Pons (tissue), 1 donor: ENCODE measurements around the gene KAT6B.
"Not testable (repeated sequence)": the region's sequence is repeated elsewhere in the genome, so short reads cannot be mapped to it uniquely, and the experiment has no call there.

Experiments used
- DNase-seq: peaks from one replicate; pipeline ENCODE4 v3.0.0-alpha.2; 2016; ENCODE audit warnings: low spot score

KAT6B gene

DNA sequence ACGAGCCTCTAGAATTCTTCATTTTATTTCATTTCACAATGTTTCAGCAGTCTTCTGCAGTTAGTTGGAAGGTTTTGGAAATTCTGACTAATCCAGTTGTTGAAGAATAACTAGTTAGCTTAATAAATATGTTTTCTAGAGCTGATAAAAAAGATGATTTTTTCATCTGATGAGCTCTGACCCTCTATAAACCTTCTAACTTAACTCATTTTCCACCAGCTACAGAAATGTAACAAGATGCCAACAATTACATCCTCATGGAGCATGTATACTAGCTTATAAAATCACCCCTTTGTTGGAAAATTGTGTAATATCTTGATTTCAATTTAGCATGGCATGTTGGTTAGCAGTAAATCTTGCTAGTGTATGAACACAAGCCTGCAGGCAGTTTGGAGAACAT lies 33.1 kb downstream of the KAT6B start:
- no peak for DNase-seq

DNA sequence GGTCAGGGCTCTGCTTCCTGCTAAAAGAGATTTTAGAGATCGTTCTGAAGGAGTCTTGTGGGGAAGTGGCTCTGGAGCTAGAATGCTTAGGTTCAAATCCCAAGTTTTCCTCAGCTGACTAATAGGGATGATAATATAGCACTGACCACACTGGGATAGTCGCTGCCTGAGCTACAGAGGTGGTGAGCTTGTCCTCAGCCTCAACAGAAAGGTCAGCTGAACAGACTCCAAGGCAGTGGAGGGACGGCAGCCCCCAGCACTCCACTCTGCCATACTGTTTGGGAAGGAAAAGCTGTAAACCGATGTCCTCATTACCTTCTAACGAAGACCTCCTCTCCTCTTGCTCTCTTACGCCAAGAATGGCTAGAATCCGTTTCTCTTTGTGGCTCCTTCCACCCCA lies 36.2 kb downstream of the KAT6B start:
- DNase-seq, result no peak

GRCh38 chr10:74863551-74863950 lies 37.2 kb downstream of the KAT6B start:
- DNase-seq, result no peak

GRCh38 chr10:74867351-74867750 lies 41.0 kb downstream of the KAT6B start:
- DNase-seq, result no peak

- DNase-seq, result no peak
Observed at GRCh38 chr10:74868392-74868977, 42.1 kb downstream of the KAT6B start.

DNA sequence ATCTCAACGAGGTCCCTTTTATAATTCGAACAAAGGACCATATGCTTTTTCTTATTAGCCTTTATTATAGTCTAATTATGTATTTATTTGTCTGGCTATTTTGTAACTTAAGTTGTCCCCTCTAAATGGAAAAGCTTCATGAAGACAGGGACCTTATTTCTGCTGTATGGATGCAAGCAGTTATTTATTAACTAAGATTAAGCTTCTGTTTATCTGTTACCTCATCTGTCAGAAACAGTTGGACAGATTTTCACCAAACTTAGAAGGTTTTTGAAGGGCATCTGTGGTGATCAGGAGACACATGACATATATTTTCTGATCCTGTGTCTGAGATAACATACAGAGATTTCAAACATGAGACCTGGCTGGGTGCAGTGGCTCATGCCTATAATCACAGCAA lies 43.2 kb downstream of the KAT6B start:
- no peak for DNase-seq

DNA sequence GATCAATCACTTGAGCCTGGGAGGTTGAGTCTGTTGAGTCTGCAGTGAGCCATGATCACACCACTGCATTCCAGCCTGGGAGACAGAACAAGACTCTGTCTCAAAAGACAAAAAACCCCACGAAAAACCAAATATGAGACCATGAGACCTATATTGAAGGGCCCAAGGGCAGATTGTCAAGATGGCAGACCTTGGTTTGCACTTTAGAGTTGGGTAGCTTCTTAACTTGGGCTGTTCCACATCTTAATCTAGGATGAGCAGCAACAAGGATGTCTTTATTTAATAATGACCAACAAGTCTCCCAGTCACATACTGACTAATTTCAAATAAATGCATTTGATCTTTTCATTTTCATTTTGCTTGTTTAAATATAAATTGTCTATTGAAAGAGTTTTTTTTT lies 43.8 kb downstream of the KAT6B start:
- no peak for DNase-seq

- no peak for DNase-seq
Observed at GRCh38 chr10:74871595-74872382, 45.4 kb downstream of the KAT6B start.

GRCh38 chr10:74873803-74874454 lies 47.5 kb downstream of the KAT6B start:
- DNase-seq, result no peak

DNA sequence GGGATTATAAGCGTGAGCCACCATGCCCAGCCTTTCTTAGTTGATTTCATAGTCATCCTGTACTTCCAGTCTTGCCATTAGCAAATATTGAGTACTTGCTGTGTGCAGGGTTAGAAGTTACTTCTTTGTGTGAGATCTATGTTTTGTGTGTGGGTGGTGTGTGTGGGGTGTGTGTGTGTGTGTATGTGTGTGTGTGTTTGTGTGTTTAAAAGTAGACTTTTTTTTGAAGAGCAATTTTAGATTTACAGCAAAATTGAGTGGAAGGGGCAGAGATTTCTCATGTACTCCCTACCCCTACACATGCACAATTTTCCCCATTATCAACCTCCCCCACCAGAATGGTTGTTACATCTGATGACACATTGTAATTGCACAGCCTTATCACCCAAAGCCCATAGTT lies 48.2 kb downstream of the KAT6B start:
- no peak for DNase-seq

DNA sequence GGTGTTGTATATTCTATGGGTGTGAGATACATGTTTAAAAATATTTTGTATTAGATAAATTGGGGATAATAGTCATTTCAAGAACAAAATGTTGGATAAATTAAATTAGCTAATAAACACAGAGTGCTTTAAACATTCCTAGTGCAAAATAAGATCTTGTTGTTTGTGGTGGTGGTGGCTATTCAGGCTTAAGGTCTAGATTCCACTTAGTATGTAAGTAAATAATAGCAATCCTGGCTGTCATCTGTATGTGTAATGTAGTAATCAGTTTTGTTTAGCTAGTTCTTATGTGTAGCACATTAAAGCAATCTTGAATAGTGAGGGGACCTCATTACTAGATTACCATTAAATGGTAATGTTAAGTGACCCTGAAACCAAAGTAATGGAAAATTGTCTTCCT lies 48.7 kb downstream of the KAT6B start:
- DNase-seq, result no peak

GRCh38 chr10:74875966-74876365 lies 49.6 kb downstream of the KAT6B start:
- DNase-seq, result no peak

DNA sequence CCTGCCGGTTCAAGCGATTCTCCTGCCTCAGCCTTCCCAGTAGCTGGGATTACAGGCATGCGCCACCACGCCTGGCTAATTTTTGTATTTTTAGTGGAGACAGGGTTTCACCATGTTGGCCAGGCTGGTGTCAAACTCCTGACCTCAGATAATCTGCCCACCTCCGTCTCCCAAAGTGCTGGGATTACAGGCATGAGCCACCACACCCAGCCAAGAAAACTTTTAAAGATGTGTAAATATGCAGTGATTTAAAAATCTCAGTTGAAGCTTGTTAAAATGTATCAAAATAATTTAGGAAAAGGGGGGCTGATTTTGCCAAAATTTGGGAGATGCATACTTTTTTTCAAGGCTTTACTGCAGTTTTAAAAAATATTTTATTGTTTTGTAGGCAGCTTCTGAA lies 50.7 kb downstream of the KAT6B start:
- not testable (repeated sequence) for DNase-seq

- no peak for DNase-seq
Observed at GRCh38 chr10:74877898-74878297, 51.5 kb downstream of the KAT6B start.

DNA sequence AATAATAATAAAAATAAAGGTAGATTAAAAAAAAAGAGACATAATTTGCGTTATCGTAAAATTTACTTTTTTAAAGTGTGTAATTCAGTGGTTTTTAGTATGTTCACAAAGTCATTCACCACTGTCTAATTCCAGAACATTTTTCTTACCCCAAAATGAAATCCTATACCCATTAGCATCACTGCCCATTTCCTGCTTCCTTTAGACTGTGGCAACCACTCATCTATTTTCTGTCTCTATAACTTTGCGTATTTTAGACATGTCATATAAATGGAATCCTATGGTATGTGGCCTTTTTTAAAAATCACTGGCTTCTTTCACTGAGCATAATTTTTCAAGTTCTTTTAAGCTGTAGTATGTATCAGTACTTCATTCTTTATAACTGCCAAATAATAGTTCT lies 53.6 kb downstream of the KAT6B start:
- DNase-seq, result no peak

DNA sequence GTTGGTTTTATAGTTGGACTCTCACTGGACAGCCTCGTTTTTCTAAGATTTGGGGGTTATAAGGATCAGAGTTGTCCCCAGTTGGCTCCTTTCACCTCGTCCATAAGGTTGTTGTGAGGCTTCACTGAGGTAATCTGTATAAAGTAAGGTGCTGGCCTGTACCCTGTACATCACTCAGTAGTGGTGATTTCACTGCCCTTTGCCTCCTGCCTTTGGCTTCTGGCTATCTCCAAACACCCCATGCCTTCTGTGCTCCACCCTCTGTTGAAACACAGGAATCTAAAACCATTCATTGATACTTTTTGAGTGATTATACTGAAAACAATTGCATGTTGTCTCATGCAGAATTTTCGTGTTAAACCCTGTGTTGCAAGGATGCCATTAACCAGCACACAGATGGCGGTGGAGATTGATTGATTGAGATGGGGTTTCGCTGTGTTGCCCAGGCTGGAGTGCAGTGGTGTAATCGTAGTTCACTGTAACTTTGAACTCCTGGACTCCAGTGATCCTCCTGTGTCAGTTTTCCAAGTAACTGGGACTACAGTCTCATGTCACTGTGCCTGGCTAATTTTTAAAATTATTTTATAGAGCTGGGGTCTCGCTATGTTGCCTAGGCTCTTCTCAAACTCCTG lies 55.0 kb downstream of the KAT6B start:
- DNase-seq, result no peak

DNA sequence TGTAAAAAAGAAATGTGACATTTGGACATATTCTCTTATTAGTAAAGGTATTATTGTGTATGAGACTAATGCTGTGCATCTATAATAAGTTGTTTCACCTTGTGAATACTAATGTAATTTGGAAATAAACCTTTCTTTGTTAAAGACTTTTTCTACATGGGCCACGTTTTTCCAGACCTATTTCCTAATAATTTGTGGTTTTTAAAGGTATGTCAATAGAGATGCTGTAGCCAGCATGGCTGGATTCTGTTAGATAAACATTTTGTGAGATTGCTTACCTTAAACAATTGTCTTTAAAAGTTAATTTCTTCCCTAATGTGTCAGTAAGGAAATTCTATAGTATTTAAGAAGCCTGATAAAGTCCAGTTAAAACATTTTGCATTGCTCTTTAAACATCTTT lies 56.0 kb downstream of the KAT6B start:
- no peak for DNase-seq

- DNase-seq, result no peak
Observed at GRCh38 chr10:74882831-74883230, 56.4 kb downstream of the KAT6B start.

- no peak for DNase-seq
Observed at GRCh38 chr10:74883428-74883827, 57.0 kb downstream of the KAT6B start.

- no peak for DNase-seq
Observed at GRCh38 chr10:74887614-74888284, 61.3 kb downstream of the KAT6B start.

- peak; percentile 31 for DNase-seq
Observed at GRCh38 chr10:74888962-74889661, 62.7 kb downstream of the KAT6B start.

DNA sequence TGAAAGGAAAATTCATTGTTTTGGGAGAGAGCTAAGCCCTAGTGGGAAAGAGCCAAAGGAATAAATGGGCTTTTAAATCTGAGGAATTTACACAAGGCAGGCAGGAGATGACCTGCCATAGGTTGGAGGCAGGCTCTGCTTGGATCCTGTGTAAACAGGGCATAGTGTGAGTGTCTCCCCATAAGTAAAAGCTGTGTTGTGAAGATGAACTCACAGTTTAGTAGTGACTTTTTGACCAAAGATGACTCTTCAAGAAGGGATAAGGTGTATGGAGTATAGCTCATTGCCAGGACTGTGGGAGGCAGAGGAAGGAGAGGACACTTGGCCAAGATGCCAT lies 63.2 kb downstream of the KAT6B start:
- no peak for DNase-seq
